GM18520 (cell line): ENCODE measurements around the gene OLAH.

Experiments used
- ATAC-seq: cut with Tn5 transposase; IDR thresholded peaks from one replicate; pipeline ENCODE4 v1.9.1; 2021; ENCODE audit not compliant: unreplicated experiment

OLAH gene

DNA sequence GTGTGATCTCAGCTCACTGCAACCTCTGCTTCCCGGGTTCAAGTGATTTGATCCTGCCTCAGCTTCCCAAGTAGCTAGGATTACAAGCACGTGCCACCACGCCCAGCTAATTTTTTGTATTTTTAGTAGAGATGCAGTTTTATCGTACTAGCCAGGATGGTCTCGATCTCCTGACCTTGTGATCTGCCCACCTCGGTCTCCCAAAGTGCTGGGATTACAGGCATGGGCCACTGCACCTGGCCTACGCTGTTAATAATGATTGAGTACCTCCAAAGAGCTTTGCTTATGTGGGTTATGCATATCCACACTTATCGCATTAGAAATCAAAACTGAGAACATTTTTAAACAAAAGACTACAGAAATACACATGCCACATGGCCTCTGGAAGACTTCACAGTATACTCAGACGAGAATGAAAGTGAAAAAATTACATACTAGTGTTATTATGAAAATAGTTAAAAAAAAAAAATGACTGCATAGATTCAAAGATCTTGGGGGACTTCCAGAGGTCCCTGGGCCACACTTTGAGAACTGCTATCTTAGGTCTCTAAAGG is 78.8 kb downstream of the OLAH start:
- ATAC-seq: peak; percentile 95
